Lower leg skin (tissue), 4 donors: Measurements from ENCODE around the gene PNP. TPM values are rescaled to one million over a fixed set of nuclear protein-coding genes. Genes with fewer than 3 reads are reported as not detected.

Experiments
- DNase-seq, 2 donors: peaks; one replicate each; pipeline ENCODE4 v3.0.0-alpha.2; 2019; ENCODE audit warnings: low spot score in 2 of 2
- H3K4me3 ChIP-seq: fragments of 200-600 bp; sonication (generic); 2 replicates; pipeline ENCODE4 v1.5.1; 2017; ENCODE audit warnings: mild to moderate bottlenecking, low read depth; ENCODE audit not compliant: poor library complexity, severe bottlenecking
- POLR2A ChIP-seq, 2 donors: fragments of 450-650 bp; IDR thresholded peaks; one replicate each; pipeline ENCODE4 v1.6.1; 2016 to 2017; ENCODE audit warnings: antibody characterized with exemption in 2 of 2, mild to moderate bottlenecking in 1 of 2, moderate library complexity in 1 of 2
- WGBS, 2 donors: methylation state at CpG; one replicate each; pipeline ENCODE4 v1.1.5; 2018; 5-methylcytosine and 5-hydroxymethylcytosine counted together
- intact Hi-C: fragments of 100-400 bp; cut with DNase I; formaldehyde crosslinking; loops from one replicate; pipeline ENCODE4 v1.15.0; 2023; ENCODE audit warnings: low total_unique reads
- total RNA-seq, 4 donors: library from RNA; depleted of rRNA; stranded (reverse); fragments of >200 nt; gene quantifications; one replicate each; pipeline ENCODE4 v1.1.0, GENCODE V29; 2016
- TF ChIP-seq, protein P1 (sequence below), 3 donors: fragments of 450-650 bp; IDR thresholded peaks; one replicate each; pipeline ENCODE4 v1.5.1; 2016; ENCODE audit warnings: antibody characterized with exemption in 3 of 3, mild to moderate bottlenecking in 3 of 3, moderate library complexity in 2 of 3

Gene PNP
- total RNA-seq, 4 donors from 2014 or later = 23.0 to 48.8 (median 36.2) TPM

DNA sequence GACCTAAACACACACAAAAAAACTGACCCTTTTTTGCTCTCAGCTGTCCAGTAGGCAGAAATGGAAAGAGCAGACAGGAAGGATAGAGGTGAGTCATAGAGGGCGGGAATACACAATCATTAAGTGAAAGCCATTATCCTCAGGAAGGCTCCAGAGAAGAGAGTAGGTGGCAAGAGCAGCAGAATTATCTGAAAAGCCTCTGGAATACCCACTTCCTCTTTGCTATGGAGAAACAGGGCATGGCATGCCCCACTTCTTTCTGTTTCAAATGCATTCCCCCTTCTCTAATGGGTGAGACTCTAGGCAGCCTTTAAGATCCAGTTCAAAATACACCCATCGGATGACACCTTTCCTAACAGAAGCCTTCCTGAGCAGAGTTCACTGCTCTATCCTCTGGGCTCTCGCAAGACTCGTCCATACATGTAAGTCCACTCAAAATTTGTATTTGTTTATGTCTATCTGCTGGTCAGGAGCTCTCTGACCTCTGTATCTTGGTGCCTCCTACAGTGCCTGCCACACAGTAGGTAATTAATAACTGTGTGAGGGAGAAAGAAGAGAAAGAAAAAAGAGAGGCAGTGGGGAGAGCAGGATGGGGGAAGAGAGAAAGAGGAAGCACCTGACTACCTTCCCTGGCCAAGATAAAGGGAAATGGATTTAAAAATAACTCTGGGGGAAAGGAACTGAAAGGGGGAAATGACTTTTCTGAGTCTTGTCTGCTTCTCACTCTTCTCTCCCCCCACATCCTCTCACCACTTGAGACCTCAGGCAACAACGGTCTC lies 41.8 kb upstream of the PNP start:
- 59 to 64% methylated on average over 5 of the region's 5 CpGs for WGBS, 2 donors
- H3K4me3 ChIP-seq = no peak overlapping the region
- intact Hi-C loops = no loop called here
- no peak for TF ChIP-seq POLR2A (IDR thresholded peaks at IDR 0.05)
- TF ChIP-seq, protein P1, sequence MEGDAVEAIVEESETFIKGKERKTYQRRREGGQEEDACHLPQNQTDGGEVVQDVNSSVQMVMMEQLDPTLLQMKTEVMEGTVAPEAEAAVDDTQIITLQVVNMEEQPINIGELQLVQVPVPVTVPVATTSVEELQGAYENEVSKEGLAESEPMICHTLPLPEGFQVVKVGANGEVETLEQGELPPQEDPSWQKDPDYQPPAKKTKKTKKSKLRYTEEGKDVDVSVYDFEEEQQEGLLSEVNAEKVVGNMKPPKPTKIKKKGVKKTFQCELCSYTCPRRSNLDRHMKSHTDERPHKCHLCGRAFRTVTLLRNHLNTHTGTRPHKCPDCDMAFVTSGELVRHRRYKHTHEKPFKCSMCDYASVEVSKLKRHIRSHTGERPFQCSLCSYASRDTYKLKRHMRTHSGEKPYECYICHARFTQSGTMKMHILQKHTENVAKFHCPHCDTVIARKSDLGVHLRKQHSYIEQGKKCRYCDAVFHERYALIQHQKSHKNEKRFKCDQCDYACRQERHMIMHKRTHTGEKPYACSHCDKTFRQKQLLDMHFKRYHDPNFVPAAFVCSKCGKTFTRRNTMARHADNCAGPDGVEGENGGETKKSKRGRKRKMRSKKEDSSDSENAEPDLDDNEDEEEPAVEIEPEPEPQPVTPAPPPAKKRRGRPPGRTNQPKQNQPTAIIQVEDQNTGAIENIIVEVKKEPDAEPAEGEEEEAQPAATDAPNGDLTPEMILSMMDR (IDR thresholded peaks at IDR 0.05) = no peak
- no peak for DNase-seq

DNA sequence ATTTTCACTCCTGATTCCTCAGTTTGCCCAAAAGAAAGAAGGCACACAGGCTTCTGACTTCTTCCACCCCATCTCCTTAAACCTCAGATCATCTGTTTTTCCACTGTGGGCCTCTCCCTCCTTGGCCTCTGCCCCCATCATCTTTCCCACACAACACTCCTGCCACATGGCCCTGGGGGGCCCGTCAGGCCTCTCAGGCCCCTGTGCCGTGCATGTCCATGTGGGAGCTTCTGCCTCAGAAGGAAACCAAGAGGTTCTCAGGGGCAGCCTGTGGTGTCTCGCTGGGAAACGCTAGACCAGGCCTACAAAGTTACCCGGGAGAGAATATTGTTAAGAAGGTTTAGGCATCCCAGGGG lies 41.2 kb upstream of the PNP start:
- intact Hi-C loops = no loop called here
- 77 to 79% methylated on average over 5 of the region's 5 CpGs for WGBS, 2 donors
- DNase-seq = no peak
- H3K4me3 ChIP-seq = no peak overlapping the region
- TF ChIP-seq, protein P1 (IDR thresholded peaks at IDR 0.05) = no peak
- no peak for TF ChIP-seq POLR2A (IDR thresholded peaks at IDR 0.05)

DNA sequence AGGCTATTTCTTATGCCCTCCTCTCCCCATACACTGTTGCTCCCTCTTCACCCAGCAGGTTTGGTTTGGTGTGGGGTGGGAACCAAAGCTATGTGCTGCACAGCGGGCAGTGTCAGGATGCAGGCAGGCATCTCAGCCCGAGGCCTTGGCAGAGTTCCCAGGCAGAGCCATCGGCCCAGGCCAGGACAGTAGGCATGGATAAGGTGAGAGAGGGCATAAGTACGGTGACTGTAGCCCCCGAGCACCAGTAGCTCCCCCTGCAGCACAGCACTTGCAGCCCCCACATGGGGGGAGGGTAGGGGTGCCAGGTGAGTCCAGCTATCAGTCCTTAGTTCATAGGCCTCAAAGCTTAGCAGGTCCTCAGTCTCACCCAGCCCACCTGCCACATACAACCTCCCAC lies 40.4 kb upstream of the PNP start:
- no peak for TF ChIP-seq POLR2A (IDR thresholded peaks at IDR 0.05)
- TF ChIP-seq, protein P1 (IDR thresholded peaks at IDR 0.05) = no peak
- H3K4me3 ChIP-seq = no peak overlapping the region
- intact Hi-C loops = no loop called here
- WGBS, 2 donors = 50 to 53% methylated on average over 5 of the region's 5 CpGs
- no peak for DNase-seq

DNA sequence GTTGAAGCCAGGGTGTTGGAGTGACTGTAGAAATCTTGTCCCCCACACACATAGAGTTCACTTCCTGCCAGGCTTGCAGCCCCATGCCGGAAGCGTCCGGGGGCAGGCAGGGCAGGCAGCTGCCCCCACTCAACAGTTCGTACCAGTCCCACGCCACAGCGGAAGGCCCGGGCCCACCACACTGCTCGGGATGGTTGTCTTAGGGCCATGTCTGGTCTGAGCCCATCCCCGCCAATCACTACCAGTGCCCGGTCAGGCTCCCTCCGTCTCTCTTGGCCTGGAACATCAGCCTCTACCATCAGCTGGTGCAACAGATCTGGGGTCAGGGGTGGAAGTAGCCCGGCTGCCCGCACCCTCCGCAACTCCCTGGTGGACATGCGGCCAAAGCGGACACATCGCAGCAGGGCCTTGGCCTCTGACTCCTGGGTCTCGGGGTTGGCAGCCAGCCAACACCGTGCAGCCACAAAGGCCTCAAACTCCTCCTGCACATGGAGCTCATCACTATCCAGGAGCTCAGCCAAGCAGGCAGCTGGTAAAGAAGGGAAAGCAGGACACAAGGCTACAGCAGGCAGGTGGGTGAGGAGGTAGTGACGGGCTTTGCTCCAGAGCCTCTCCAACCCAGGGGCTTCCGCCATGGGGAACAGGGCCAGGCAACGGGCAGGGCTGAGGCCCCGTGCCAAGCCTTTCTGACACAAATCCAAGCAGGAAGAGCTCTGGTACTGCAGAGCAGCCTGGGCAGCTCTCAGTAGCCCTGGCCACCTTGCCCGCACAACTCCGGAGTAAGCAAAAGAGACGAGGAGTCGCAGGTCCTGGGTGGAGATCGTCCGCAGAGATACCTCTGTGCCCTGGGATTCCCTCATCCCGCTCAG lies 39.2 kb upstream of the PNP start:
- H3K4me3 ChIP-seq = no peak overlapping the region
- WGBS, 2 donors = 72 to 81% methylated on average over 28 to 30 of the region's 30 CpGs
- DNase-seq = no peak
- intact Hi-C loops = no loop called here
- TF ChIP-seq POLR2A (IDR thresholded peaks at IDR 0.05) = no peak
- TF ChIP-seq, protein P1 (IDR thresholded peaks at IDR 0.05) = no peak

DNA sequence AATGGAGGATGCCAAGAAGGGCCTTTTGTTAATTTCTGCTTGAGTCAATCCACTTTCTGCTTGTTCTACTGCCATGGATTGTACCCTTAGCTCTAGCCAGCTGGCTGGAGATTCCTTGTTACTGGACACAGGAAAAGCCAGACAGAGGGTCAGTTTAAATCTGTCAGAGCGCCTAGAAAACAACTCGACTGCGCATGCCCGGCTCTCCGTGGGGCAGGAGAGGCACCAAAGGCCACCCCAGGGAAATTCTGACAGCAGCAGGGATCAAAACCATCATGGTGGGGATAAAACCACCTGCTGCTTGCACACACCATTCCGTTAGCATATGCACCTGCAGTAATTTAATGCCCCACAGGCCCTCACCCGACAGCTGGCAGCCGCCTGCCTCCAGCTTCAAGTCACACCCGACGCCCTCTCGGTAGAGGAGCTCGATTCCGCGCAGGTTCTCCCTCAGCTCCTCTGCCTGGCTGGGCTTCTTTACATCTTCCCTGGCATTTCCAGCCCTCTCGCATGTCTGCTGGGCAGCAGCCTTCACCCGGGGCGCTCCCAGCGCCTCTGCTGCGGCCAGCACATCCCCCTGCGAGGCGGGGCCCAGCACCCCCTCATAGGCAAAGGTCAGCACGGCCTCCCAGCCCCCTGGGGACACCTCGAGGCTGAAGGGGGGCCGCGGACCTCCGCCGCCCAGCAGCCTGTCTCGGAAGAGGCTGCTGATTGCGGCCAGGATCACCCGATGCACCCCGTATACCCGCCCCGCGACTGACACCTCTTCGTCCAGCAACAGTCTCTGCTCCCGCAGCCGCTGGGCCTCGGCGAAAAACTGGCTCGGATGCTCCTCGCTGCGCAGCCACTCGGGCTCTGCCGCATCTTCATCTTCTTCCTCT lies 34.3 kb upstream of the PNP start:
- intact Hi-C loops = no loop called here
- H3K4me3 ChIP-seq = no peak overlapping the region
- 36 to 42% methylated on average over 39 to 44 of the region's 44 CpGs for WGBS, 2 donors
- peak in 1 of 2 donors; percentile 80 for DNase-seq
- TF ChIP-seq POLR2A (IDR thresholded peaks at IDR 0.05) = no peak
- TF ChIP-seq, protein P1 (IDR thresholded peaks at IDR 0.05) = no peak
